Right lobe of liver (tissue), 4 donors: Measurements from ENCODE around the gene LRRC71.

Experiments
- CTCF ChIP-seq, 4 donors: fragments of 200-600 bp in 3 of 4; fragments of 450-650 bp in 1 of 4; IDR thresholded peaks; one replicate each; pipeline versions ENCODE4 v1.5.1 to v1.8.0; 2016 to 2022; ENCODE audit warnings: antibody characterized with exemption in 4 of 4, mild to moderate bottlenecking in 2 of 4
- POLR2A ChIP-seq: fragments of 450-650 bp; IDR thresholded peaks from one replicate; pipeline ENCODE4 v1.6.1; 2017; ENCODE audit warnings: antibody characterized with exemption, mild to moderate bottlenecking
- donor health status: DM: no; HTN: no; CAD: no.
- donor health status: DM: no; HTN: no; CAD: no.
- donor health status: DM: no; HTN: yes; CAD: no.

- TF ChIP-seq CTCF (IDR thresholded peaks at IDR 0.05) (no peak), POLR2A (no peak)
Measured at GRCh38 chr1:156877433-156878170, 42.8 kb upstream of the LRRC71 start.
